GM19468 (cell line): ENCODE results near the gene RNASE3.
"Not testable (repeated sequence)": the region's sequence is repeated elsewhere in the genome, so short reads cannot be mapped to it uniquely, and the experiment has no call there.

ENCODE experiments used
- ATAC-seq: cut with Tn5 transposase; IDR thresholded peaks from one replicate; pipeline ENCODE4 v1.9.1; 2021; ENCODE audit warnings: mild to moderate bottlenecking, moderate library complexity, moderate number of reproducible peaks; ENCODE audit not compliant: unreplicated experiment; ENCODE audit errors: extremely low read depth

Gene RNASE3

DNA sequence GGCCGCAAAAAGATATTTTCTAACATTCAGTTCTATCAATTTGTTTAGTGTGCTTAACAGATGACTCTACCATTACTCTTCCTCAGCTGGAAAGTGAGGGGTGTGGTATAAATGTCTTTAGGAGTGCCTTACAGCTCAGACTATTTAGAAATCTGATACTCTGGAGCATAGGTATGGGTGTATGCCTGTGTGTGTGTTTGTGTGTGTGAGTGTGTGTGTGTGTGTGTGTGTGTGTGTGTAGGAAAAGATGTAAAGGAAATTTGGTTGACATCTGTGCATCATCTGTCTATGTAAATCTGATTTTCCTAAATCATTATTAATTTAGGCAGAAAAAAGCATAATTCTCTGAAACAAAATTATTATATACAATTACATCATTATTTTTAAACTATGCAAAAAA is 16.0 kb downstream of the RNASE3 start:
- ATAC-seq, result no peak

DNA sequence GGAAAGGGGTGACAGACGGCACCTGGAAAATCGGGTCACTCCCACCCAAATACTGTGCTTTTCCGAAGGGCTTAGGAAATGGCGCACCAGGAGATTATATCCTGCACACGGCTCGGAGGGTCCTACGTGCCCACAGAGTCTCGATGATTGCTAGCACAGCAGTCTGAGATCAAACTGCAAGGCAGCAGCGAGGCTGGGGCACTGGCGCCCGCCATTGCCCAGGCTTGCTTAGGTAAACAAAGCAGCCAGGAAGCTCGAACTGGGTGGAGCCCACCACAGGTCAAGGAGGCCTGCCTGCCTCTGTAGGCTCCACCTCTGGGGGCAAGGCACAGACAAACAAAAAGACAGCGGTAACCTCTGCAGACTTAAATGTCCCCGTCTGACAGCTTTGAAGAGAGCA is 19.6 kb downstream of the RNASE3 start:
- not testable (repeated sequence) for ATAC-seq

DNA sequence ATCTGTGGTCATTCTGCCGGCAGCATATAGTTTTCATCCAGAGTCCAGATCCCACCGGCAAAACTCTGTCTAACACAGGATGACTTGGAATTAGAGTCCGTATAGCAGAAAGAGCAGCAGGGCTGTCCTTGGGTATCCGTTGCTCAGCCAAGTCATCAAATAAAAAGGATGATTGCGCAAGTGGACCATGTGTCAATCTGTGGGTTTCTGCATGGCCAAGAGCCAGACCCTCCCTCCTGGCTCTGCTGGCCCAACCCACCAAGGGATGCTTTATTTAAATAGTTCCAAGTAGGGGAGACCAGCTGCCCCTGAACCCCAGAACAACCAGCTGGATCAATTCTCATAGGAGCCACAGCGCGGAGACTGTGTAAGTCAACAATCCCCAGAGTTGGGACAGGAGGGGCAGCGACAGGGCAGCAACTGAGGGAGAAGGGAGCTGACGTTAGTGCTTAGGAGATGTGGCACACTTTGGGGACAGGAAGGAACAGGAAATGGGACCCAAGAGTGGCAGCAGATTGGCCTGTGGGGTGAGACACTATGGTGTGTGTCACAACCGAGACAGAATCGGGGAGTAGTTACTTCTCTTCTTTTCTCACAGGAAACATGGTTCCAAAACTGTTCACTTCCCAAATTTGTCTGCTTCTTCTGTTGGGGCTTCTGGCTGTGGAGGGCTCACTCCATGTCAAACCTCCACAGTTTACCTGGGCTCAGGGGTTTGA is 28.0 kb downstream of the RNASE3 start:
- not testable (repeated sequence) for ATAC-seq

DNA sequence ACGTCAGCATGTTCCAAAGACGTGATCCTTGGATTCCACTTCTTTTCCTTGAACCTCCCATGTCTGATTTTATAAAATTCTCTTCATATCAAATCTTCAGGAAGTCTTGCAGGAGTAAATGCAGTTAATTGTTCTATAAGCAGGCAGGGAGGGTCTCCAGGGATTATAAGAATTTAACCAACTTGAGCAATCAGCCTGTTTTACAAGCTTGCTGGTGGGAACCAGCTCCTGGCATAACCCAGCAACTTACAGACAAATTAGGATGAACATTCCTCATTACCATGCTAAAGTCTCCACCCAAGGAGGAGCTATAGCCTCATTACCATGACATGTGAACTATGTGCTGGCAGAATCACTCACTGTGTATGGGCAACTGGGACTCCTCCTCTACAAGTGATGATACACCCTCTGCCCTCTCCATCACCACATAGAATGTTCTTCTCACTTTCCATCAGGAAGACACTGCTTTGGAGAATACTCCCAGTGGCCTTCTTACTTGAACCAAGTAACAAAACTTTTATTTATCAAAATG is 32.6 kb downstream of the RNASE3 start:
- ATAC-seq, result not testable (repeated sequence)

DNA sequence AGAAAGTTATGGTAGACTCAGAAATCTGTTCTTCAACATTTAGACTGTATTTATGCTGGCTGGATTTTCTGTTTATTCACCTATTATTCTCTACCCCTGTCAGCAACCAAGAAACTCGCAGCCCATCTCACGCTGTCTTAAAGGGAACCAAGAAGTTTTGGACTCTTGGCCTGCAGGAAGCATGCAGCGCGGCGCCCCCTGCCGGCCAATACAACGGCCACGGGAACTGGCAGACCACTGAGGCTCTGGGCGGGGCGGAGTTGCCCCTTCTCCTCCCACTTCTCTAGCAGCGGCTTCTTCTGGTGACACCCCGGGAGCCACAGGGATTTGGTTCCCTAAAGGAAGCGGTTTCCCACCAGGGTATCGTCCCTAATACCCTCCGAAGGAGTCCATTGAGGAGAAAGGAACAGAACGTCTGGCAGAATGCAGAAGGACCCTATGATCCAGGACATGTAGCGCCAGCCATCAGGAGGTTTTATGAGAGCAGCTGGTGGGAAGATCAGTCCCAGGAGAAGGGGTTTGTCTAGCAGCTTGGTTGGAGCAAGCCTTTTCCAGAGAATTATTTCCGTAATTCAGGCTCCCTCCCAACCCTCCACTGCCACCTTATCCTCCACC is 43.1 kb downstream of the RNASE3 start:
- no peak for ATAC-seq

DNA sequence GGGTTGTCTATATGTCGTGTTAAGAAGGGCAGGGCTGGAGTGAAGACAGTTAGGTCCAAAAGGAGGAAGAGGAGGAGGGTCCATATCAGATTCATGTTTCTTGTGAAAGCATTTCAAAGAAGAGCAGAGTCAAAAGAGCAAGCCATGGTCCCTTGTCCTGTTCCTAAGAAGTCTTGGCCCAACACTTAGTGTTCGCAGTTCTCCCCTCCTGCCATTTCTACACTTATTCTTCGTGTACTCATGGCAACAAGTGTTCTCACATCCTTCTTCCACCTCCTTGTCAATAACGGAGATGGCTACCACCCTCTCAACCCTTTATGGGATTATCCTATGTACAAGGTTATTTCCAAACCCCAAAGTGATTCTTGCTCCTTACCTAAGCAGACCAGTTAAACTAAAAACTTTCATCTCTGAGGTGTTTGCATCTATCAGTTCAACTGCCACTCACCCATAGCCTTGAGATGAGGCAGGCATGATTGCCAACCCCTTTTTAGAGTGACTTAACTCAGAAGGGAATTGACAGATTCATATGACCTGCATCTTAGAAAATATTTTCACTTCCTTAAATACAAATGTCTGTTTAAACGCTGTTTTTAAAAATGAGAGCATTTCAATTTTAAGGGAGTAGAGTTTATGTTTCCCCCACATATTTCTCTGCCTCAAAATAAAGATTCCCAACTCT is 44.3 kb downstream of the RNASE3 start:
- no peak for ATAC-seq
